OCI-LY1 (cell line): ENCODE results near the gene SQOR.

Experiments used
- EZH2 ChIP-seq: fragments of 200-600 bp; sonication (generic), shearing (Covaris generic); IDR thresholded peaks from 2 replicates; pipeline ENCODE4 v1.8.0; 2017; ENCODE audit warnings: borderline replicate concordance, mixed run types, mild to moderate bottlenecking, antibody characterized with exemption, low read length, moderate library complexity, mixed read lengths
- TF ChIP-seq, protein P1 (sequence below): fragments of 200-600 bp; sonication (generic), shearing (Covaris generic); IDR thresholded peaks from 2 replicates; pipeline ENCODE4 v1.5.1; 2017; ENCODE audit warnings: mild to moderate bottlenecking, antibody characterized with exemption, low read length, moderate library complexity, mixed read lengths

DNA sequence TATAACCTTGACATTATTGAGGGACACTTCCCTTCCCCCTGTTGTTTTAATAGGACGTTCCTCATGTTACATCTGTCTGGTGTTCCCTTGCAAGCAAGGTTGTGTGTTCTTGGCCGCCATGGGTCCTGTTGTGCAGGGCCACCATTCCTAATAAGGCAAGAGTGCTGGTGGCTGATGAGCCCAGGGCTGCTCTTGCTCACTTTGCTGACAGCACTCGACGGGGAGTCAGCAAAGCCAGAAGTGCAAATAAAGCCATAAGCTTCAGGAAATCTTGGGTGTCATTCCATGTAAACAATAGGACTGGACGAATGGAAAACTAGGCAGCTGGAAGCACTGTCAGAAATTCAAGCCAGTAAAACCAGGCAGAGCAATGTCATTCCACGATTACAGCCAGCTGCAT, 75.8 kb downstream of the SQOR start:
- TF ChIP-seq, protein P1, sequence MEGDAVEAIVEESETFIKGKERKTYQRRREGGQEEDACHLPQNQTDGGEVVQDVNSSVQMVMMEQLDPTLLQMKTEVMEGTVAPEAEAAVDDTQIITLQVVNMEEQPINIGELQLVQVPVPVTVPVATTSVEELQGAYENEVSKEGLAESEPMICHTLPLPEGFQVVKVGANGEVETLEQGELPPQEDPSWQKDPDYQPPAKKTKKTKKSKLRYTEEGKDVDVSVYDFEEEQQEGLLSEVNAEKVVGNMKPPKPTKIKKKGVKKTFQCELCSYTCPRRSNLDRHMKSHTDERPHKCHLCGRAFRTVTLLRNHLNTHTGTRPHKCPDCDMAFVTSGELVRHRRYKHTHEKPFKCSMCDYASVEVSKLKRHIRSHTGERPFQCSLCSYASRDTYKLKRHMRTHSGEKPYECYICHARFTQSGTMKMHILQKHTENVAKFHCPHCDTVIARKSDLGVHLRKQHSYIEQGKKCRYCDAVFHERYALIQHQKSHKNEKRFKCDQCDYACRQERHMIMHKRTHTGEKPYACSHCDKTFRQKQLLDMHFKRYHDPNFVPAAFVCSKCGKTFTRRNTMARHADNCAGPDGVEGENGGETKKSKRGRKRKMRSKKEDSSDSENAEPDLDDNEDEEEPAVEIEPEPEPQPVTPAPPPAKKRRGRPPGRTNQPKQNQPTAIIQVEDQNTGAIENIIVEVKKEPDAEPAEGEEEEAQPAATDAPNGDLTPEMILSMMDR, result no peak
- TF ChIP-seq EZH2, result no peak
